Caco-2 (cell line): ENCODE data around the gene SMYD3. TPM values are rescaled to one million over a fixed set of nuclear protein-coding genes. Genes with fewer than 3 reads are reported as not detected.

Experiments
- BruUV-seq: library from RNA; stranded (reverse); fragments of 400-500 nt; replicated peaks from 2 replicates; lab custom pipeline; 2021; lab: Mats Ljungman, UMichigan
- CTCF ChIA-PET: fragments of 300-600 bp; sonication (Branson Sonifier 250); formaldehyde crosslinking; loops from one replicate; lab custom pipeline; 2022; ENCODE audit warnings: antibody characterized with exemption; lab: Charles Lee
- POLR2A ChIA-PET: fragments of 300-600 bp; sonication (Branson Sonifier 250); formaldehyde crosslinking; loops from one replicate; lab custom pipeline; 2022; ENCODE audit warnings: antibody characterized with exemption; lab: Charles Lee
- DNase-seq, 2 experiments: peaks; one replicate each; pipeline versions ENCODE4 v3.0.0 to v3.0.0-alpha.2; 2020 to 2022
- H3K27me3 ChIP-seq: replicated peaks from 2 replicates; pipeline ENCODE4 v1.6.0; 2011; ENCODE audit warnings: low read length; ENCODE audit not compliant: control insufficient read depth, insufficient read depth
- H3K36me3 ChIP-seq: 2 replicates; pipeline ENCODE4 v1.5.1; 2011; ENCODE audit warnings: low read length; ENCODE audit not compliant: control insufficient read depth, insufficient read depth
- H3K4me1 ChIP-seq: fragments of 250-450 bp; sonication (Bioruptor Pico); 2 replicates; pipeline ENCODE4 v1.5.1; 2020; ENCODE audit warnings: mild to moderate bottlenecking
- H3K4me3 ChIP-seq: 2 replicates; pipeline ENCODE4 v1.5.1; 2011; ENCODE audit warnings: low read depth, mild to moderate bottlenecking, control low read depth, low read length
- H3K9me3 ChIP-seq: fragments of 250-450 bp; sonication (Bioruptor Pico); 2 replicates; pipeline ENCODE4 v1.5.1; 2020; ENCODE audit warnings: mild to moderate bottlenecking, moderate library complexity
- H3K27ac Mint-ChIP-seq: one replicate; pipeline ENCODE4 v1.8.0; 2022; ENCODE audit warnings: mixed read lengths; ENCODE audit not compliant: unreplicated experiment
- H3K27me3 Mint-ChIP-seq: one replicate; pipeline ENCODE4 v1.8.0; 2022; ENCODE audit warnings: mixed read lengths; ENCODE audit not compliant: insufficient read depth, unreplicated experiment
- H3K36me3 Mint-ChIP-seq: one replicate; pipeline ENCODE4 v1.8.0; 2022; ENCODE audit warnings: mild to moderate bottlenecking, mixed read lengths; ENCODE audit not compliant: insufficient read depth, unreplicated experiment
- H3K4me1 Mint-ChIP-seq: one replicate; pipeline ENCODE4 v1.8.0; 2022; ENCODE audit warnings: low read depth, mixed read lengths; ENCODE audit not compliant: unreplicated experiment
- H3K4me3 Mint-ChIP-seq: one replicate; pipeline ENCODE4 v1.8.0; 2022; ENCODE audit warnings: mild to moderate bottlenecking, moderate library complexity, mixed read lengths; ENCODE audit not compliant: unreplicated experiment
- H3K9me3 Mint-ChIP-seq: one replicate; pipeline ENCODE4 v1.8.0; 2022; ENCODE audit warnings: mixed read lengths; ENCODE audit not compliant: unreplicated experiment
- intact Hi-C: fragments of 100-400 bp; cut with micrococcal nuclease; formaldehyde crosslinking; loops from one replicate; pipeline ENCODE4 v1.10.0; 2022; ENCODE audit not compliant: unreplicated experiment
- total RNA-seq: library from RNA; stranded (reverse); gene quantifications from 2 replicates; pipeline ENCODE4 v1.2.3, GENCODE V29; 2022
- TF ChIP-seq, protein P1 (sequence below), 2 experiments: fragments of 200-600 bp in 1 of 2; IDR thresholded peaks; 1 replicate in 1 of 2; 2 replicates in 1 of 2; pipeline versions ENCODE4 v1.5.1 to v1.8.0; 2011 to 2022; ENCODE audit warnings: antibody characterized with exemption in 1 of 2, control low read depth in 1 of 2, inconsistent platforms in 1 of 2, low read depth in 1 of 2, low read length in 1 of 2, mild to moderate bottlenecking in 1 of 2, moderate library complexity in 1 of 2; ENCODE audit not compliant: insufficient read depth in 1 of 2, severe bottlenecking in 1 of 2, unreplicated experiment in 1 of 2

Gene SMYD3
- total RNA-seq, 1 experiment from 2014 or later: 33.0 TPM

DNA sequence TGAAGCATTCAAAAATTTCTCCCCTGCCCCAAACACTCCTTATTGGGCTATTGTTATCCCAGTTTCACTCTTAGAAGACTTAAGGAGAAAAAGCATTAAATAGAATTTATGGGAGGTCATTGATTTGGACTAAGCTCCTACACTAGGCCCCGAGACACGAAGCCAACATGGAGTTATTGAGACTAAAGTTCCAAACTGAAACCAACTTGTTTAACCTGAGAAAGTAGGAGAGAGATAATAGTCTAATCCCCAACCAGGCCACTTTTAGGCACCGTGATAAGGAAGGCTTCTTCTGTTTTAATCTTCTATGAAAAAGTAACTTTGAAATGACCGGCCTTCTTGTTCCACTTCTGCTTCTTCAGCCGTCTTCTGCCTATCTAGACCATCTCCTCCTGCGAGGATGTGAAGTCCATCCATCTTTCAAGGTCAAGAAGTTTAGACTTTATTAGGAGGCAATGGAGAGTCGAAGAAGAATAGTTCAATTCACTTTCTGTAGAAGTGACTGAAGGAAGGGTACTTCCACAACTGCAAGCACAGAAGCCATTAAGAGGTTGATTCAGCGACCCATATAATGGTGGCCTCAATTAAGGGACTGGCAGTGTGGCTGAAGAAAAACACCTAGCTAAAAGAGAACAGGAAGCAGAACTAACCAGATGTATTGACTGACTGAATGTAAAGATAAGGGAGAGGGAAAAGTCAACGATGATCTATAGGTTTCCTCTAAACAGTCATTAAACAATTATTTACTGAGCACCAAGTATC is 428.8 kb downstream of the SMYD3 start:
- no peak overlapping the region for H3K4me3 ChIP-seq
- intact Hi-C loops: no loop called here
- H3K4me1 ChIP-seq: peaks cover 11% of the 10 kb centered on the region; the same call in 1 of the 2 replicates

DNA sequence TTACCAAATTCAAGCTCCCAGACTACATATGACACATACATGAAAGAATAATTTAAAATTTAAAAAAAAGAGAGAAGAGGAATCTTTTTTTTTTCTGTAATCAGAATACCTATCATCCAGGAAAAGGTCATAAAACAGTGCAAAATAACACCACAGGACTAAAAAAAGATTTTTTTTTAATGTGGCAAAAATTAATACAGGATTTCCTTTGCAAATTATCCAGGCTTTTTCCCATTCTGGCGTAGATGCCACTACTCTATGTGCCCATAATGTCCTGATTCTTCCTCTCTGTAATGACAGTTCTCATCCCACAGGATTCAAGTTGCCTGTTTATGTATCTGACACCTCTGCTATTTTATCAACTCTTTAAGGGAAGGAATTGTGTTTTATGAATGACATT is 429.6 kb downstream of the SMYD3 start:
- no peaks in the 10 kb centered on the region for H3K9me3 Mint-ChIP-seq
- H3K27ac Mint-ChIP-seq: no peak overlapping the region
- TF ChIP-seq, protein P1, sequence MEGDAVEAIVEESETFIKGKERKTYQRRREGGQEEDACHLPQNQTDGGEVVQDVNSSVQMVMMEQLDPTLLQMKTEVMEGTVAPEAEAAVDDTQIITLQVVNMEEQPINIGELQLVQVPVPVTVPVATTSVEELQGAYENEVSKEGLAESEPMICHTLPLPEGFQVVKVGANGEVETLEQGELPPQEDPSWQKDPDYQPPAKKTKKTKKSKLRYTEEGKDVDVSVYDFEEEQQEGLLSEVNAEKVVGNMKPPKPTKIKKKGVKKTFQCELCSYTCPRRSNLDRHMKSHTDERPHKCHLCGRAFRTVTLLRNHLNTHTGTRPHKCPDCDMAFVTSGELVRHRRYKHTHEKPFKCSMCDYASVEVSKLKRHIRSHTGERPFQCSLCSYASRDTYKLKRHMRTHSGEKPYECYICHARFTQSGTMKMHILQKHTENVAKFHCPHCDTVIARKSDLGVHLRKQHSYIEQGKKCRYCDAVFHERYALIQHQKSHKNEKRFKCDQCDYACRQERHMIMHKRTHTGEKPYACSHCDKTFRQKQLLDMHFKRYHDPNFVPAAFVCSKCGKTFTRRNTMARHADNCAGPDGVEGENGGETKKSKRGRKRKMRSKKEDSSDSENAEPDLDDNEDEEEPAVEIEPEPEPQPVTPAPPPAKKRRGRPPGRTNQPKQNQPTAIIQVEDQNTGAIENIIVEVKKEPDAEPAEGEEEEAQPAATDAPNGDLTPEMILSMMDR (IDR thresholded peaks at IDR 0.05; ENCODE audit: insufficient read depth in 1 of 2, low read depth in 1 of 2, low read length in 1 of 2, severe bottlenecking in 1 of 2, unreplicated experiment in 1 of 2): no peak
- H3K4me3 ChIP-seq: no peak overlapping the region
- no peaks in the 10 kb centered on the region for H3K36me3 ChIP-seq
- no peaks in the 10 kb centered on the region for H3K27me3 ChIP-seq
- BruUV-seq: no TSS peak
- intact Hi-C loops: no loop called here
- H3K4me1 ChIP-seq: peaks cover 11% of the 10 kb centered on the region; the same call in 1 of the 2 replicates
- H3K36me3 Mint-ChIP-seq: no peaks in the 10 kb centered on the region
- no peaks in the 10 kb centered on the region for H3K27me3 Mint-ChIP-seq
- peaks cover 6% of the 10 kb centered on the region for H3K9me3 ChIP-seq
- ChIA-PET POLR2A (no interaction called here), CTCF (no interaction called here)
- H3K4me3 Mint-ChIP-seq: no peak overlapping the region
- peaks cover 9% of the 10 kb centered on the region for H3K4me1 Mint-ChIP-seq
- no peak for DNase-seq

More for the DNA sequence above, 428.8 kb downstream of the SMYD3 start:
- Mint-ChIP-seq H3K9me3 (peaks cover 5% of the 10 kb centered on the region), H3K27me3 (no peaks in the 10 kb centered on the region), H3K36me3 (no peaks in the 10 kb centered on the region), H3K4me3 (no peak overlapping the region), H3K4me1 (peaks cover 12% of the 10 kb centered on the region), H3K27ac (no peak overlapping the region)
- Histone ChIP-seq H3K27me3 (no peaks in the 10 kb centered on the region), H3K36me3 (no peaks in the 10 kb centered on the region), H3K9me3 (peaks cover 6% of the 10 kb centered on the region)
- ChIA-PET POLR2A (no interaction called here), CTCF (no interaction called here)
- BruUV-seq: no TSS peak
- no peak for DNase-seq
- TF ChIP-seq, protein P1 (IDR thresholded peaks at IDR 0.05; ENCODE audit: insufficient read depth in 1 of 2, low read depth in 1 of 2, low read length in 1 of 2, severe bottlenecking in 1 of 2, unreplicated experiment in 1 of 2): no peak

DNA sequence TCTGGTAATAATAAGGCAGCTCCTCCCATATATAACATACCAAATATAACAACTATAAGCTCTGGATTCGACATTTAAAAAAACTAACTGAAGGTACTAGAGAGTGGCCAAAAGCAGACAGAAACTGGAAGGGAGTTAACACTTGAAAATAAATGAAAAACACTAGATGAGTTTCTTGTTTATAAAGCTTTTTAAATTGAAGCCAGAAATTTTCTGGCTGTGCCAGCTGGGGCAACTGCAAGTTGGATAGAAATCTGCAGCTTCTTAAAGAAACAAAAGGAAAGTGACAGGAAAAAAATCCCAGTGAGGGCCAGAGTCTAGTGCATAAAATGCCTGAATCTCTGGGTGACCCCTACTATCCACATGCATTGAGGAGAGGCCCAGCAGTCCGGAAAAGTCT is 432.7 kb downstream of the SMYD3 start:
- no peak for DNase-seq
- POLR2A ChIA-PET: no interaction called here
- Mint-ChIP-seq H3K4me1 (peaks cover 9% of the 10 kb centered on the region), H3K9me3 (no peaks in the 10 kb centered on the region), H3K27ac (no peak overlapping the region), H3K4me3 (no peak overlapping the region), H3K36me3 (peaks cover 5% of the 10 kb centered on the region), H3K27me3 (no peaks in the 10 kb centered on the region)
- H3K9me3 ChIP-seq: no peaks in the 10 kb centered on the region
- H3K36me3 ChIP-seq: no peaks in the 10 kb centered on the region
- CTCF ChIA-PET: no interaction called here
- TF ChIP-seq, protein P1 (IDR thresholded peaks at IDR 0.05; ENCODE audit: insufficient read depth in 1 of 2, low read depth in 1 of 2, low read length in 1 of 2, severe bottlenecking in 1 of 2, unreplicated experiment in 1 of 2): no peak
- intact Hi-C loops: no loop called here
- peaks cover 11% of the 10 kb centered on the region; the same call in 1 of the 2 replicates for H3K4me1 ChIP-seq
- BruUV-seq: no TSS peak
- H3K4me3 ChIP-seq: no peak overlapping the region
- H3K27me3 ChIP-seq: no peaks in the 10 kb centered on the region
